Keratinocyte (primary cell): ENCODE measurements around the gene KAZALD1. TPM values are rescaled to one million over a fixed set of nuclear protein-coding genes. Genes with fewer than 3 reads are reported as not detected.

ENCODE experiments used
- DNase-seq: peaks from one replicate; pipeline ENCODE4 v3.0.0-alpha.2; 2011; ENCODE audit warnings: low read depth, missing footprints, low spot score
- FAIRE-seq: peaks from 2 replicates; lab custom pipeline; 2011; peaks lifted over from hg19 to GRCh38; lab: Jason Lieb, UNC
- H2AFZ ChIP-seq: 2 replicates; pipeline ENCODE4 v1.6.0; 2012; ENCODE audit warnings: low read length, control low read depth, inconsistent platforms; ENCODE audit not compliant: control insufficient read depth
- H3K27ac ChIP-seq: 2 replicates; pipeline ENCODE4 v1.5.1; 2011; ENCODE audit warnings: low read length; ENCODE audit not compliant: control insufficient read depth, insufficient read depth
- H3K27me3 ChIP-seq: 3 replicates; pipeline ENCODE4 v1.6.0; 2011; ENCODE audit warnings: low read length; ENCODE audit not compliant: control insufficient read depth, insufficient read depth; ENCODE audit errors: extremely low read depth
- H3K36me3 ChIP-seq, 2 experiments: 2 replicates in 1 of 2; 3 replicates in 1 of 2; pipeline ENCODE4 v1.5.1; 2011; ENCODE audit warnings: low read length in 2 of 2, mild to moderate bottlenecking in 1 of 2; ENCODE audit not compliant: control insufficient read depth in 2 of 2, insufficient read depth in 2 of 2; ENCODE audit errors: extremely low read depth in 1 of 2
- H3K4me1 ChIP-seq: 3 replicates; pipeline ENCODE4 v1.5.1; 2011; ENCODE audit warnings: low read length; ENCODE audit not compliant: control insufficient read depth, insufficient read depth; ENCODE audit errors: extremely low read depth
- H3K4me2 ChIP-seq: 3 replicates; pipeline ENCODE4 v1.6.0; 2011; ENCODE audit warnings: low read depth, low read length; ENCODE audit not compliant: control insufficient read depth, insufficient read depth; ENCODE audit errors: extremely low read depth
- H3K4me3 ChIP-seq, 3 experiments: fragments of 200-600 bp in 1 of 3; sonication (generic) in 1 of 3; 2 replicates in 2 of 3; 3 replicates in 1 of 3; pipeline ENCODE4 v1.5.1; 2011 to 2016; ENCODE audit warnings: low read length in 3 of 3, mild to moderate bottlenecking in 3 of 3, control low read depth in 2 of 3, inconsistent platforms in 1 of 3, low read depth in 1 of 3, mixed read lengths in 1 of 3, mixed run types in 1 of 3, moderate library complexity in 1 of 3; ENCODE audit not compliant: control insufficient read depth in 2 of 3, insufficient read depth in 2 of 3; ENCODE audit errors: extremely low read depth in 1 of 3
- H3K79me2 ChIP-seq: 2 replicates; pipeline ENCODE4 v1.6.0; 2012; ENCODE audit warnings: low read length; ENCODE audit not compliant: control insufficient read depth, insufficient read depth
- H3K9ac ChIP-seq: 3 replicates; pipeline ENCODE4 v1.6.0; 2011; ENCODE audit warnings: low read length; ENCODE audit not compliant: control insufficient read depth, insufficient read depth; ENCODE audit errors: extremely low read depth
- H3K9me1 ChIP-seq: 3 replicates; pipeline ENCODE4 v1.6.0; 2011; ENCODE audit warnings: low read length; ENCODE audit not compliant: control insufficient read depth, insufficient read depth; ENCODE audit errors: extremely low read depth
- H3K9me3 ChIP-seq: 2 replicates; pipeline ENCODE4 v1.5.1; 2012; ENCODE audit warnings: low read depth, low read length; ENCODE audit not compliant: control insufficient read depth
- H4K20me1 ChIP-seq: 3 replicates; pipeline ENCODE4 v1.6.0; 2011; ENCODE audit warnings: low read length; ENCODE audit not compliant: control insufficient read depth, insufficient read depth; ENCODE audit errors: extremely low read depth
- EZH2 ChIP-seq: IDR thresholded peaks from one replicate; pipeline ENCODE4 v1.6.1; 2012; ENCODE audit warnings: inconsistent platforms, mild to moderate bottlenecking, low read length, moderate library complexity
- dilution Hi-C: fragments of 300-500 bp; cut with MboI; formaldehyde crosslinking; loops from one replicate; pipeline ENCODE4 v1.7.0; 2020; ENCODE audit warnings: low sequenced_read_pairs; ENCODE audit not compliant: extremely low pct_ligation_motif_present
- polyA plus RNA-seq, 5 experiments: library from polyadenylated mRNA; depleted of rRNA in 3 of 5; stranded (reverse) in 3 of 5; stranded (forward) in 1 of 5; unstranded in 1 of 5; fragments of >200 nt; gene quantifications; 1 replicate in 1 of 5; 2 replicates in 3 of 5; 3 replicates in 1 of 5; pipeline versions ENCODE4 v1.2.1 to v1.2.3, GENCODE V29; 2011 to 2012; ENCODE audit warnings: missing spikeins in 2 of 5, low read depth in 1 of 5, low replicate concordance in 1 of 5
- TF ChIP-seq, protein P1 (sequence below), 3 experiments: IDR thresholded peaks in 1 of 3; conservative IDR thresholded peaks in 1 of 3; optimal IDR thresholded peaks in 1 of 3; 2 replicates in 2 of 3; 3 replicates in 1 of 3; pipeline versions ENCODE3 to v1.5.1; 2011; ENCODE audit warnings: low read length in 3 of 3, mild to moderate bottlenecking in 3 of 3, moderate library complexity in 2 of 3, control low read depth in 1 of 3, inconsistent platforms in 1 of 3; ENCODE audit not compliant: insufficient read depth in 2 of 3; ENCODE audit errors: extremely low read depth in 1 of 3

The KAZALD1 gene
- polyA plus RNA-seq, 1 donor (not counting 4 experiments of a cell fraction or from before 2014, with no cell fraction given) = 0.08 TPM

GRCh38 chr10:101031128-101031795 lies 30.5 kb upstream of the KAZALD1 start, which contains the start of the genes PDZD7 and SFXN3:
PDZD7 (minus strand) TSS chr10:101031129; CDS start chr10:101030219, 910 bp downstream.
SFXN3 (plus strand) TSS chr10:101031234; CDS start chr10:101034695, 3,461 bp downstream.
- FAIRE-seq (no peak), DNase-seq (no peak)
- no peaks in the 10 kb centered on the region for H3K9me1 ChIP-seq
- peak within 1 kb of the TSS; percentile 64 to 86 (median 80) for H3K4me3 ChIP-seq
- H3K4me1 ChIP-seq = peaks cover 27% of the 10 kb centered on the region
- TF ChIP-seq, protein P1, sequence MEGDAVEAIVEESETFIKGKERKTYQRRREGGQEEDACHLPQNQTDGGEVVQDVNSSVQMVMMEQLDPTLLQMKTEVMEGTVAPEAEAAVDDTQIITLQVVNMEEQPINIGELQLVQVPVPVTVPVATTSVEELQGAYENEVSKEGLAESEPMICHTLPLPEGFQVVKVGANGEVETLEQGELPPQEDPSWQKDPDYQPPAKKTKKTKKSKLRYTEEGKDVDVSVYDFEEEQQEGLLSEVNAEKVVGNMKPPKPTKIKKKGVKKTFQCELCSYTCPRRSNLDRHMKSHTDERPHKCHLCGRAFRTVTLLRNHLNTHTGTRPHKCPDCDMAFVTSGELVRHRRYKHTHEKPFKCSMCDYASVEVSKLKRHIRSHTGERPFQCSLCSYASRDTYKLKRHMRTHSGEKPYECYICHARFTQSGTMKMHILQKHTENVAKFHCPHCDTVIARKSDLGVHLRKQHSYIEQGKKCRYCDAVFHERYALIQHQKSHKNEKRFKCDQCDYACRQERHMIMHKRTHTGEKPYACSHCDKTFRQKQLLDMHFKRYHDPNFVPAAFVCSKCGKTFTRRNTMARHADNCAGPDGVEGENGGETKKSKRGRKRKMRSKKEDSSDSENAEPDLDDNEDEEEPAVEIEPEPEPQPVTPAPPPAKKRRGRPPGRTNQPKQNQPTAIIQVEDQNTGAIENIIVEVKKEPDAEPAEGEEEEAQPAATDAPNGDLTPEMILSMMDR (optimal IDR thresholded peaks at IDR 0.05 in 1 of 3, IDR thresholded peaks at IDR 0.05 in 1 of 3, conservative IDR thresholded peaks at IDR 0.05 in 1 of 3; ENCODE audit: extremely low read depth in 1 of 3, insufficient read depth in 2 of 3, low read length in 3 of 3) = no peak
- no peak for TF ChIP-seq EZH2
- peak within 1 kb of the TSS; percentile 99 for H3K4me2 ChIP-seq
- no peaks in the 10 kb centered on the region for H4K20me1 ChIP-seq
- peak within 1 kb of the TSS; percentile 77 for H3K9ac ChIP-seq
- peaks cover 9% of the 10 kb centered on the region for H3K27me3 ChIP-seq
- peak within 1 kb of the TSS; percentile 84 for H3K27ac ChIP-seq
- peaks cover 9 to 16% of the 10 kb centered on the region in 2 experiments for H3K36me3 ChIP-seq
- peak within 1 kb of the TSS; percentile 81 for H2AFZ ChIP-seq
- dilution Hi-C loops = no loop called here
- peaks cover 5% of the 10 kb centered on the region for H3K79me2 ChIP-seq
- no peaks in the 10 kb centered on the region for H3K9me3 ChIP-seq

- TF ChIP-seq, protein P1 (optimal IDR thresholded peaks at IDR 0.05 in 1 of 3, IDR thresholded peaks at IDR 0.05 in 1 of 3, conservative IDR thresholded peaks at IDR 0.05 in 1 of 3; ENCODE audit: extremely low read depth in 1 of 3, insufficient read depth in 2 of 3, low read length in 3 of 3) = no peak
- no peak for TF ChIP-seq EZH2
- FAIRE-seq = no peak
- peaks cover 27% of the 10 kb centered on the region for H3K4me1 ChIP-seq
Measured at GRCh38 chr10:101031796-101032636, 29.8 kb upstream of the KAZALD1 start.

More at GRCh38 chr10:101031796-101032636, 29.8 kb upstream of the KAZALD1 start:
- peak overlapping the region; percentile 99 for H3K4me2 ChIP-seq
- dilution Hi-C loops = no loop called here
- H3K27me3 ChIP-seq = peaks cover 5% of the 10 kb centered on the region
- no peaks in the 10 kb centered on the region for H4K20me1 ChIP-seq
- H2AFZ ChIP-seq = peak overlapping the region; percentile 81
- H3K9ac ChIP-seq = peak overlapping the region; percentile 77
- no peaks in the 10 kb centered on the region for H3K9me1 ChIP-seq
- peaks cover 5% of the 10 kb centered on the region for H3K79me2 ChIP-seq
- peak overlapping the region; percentile 64 to 86 (median 80) for H3K4me3 ChIP-seq
- peaks cover 10 to 23% of the 10 kb centered on the region in 2 experiments for H3K36me3 ChIP-seq
- H3K9me3 ChIP-seq = no peaks in the 10 kb centered on the region
- H3K27ac ChIP-seq = peak overlapping the region; percentile 84
- DNase-seq = no peak
